K562 (cell line): ENCODE measurements around the gene PRR35. TPM values are rescaled to one million over a fixed set of nuclear protein-coding genes. Genes with fewer than 3 reads are reported as not detected.

Experiments used
- ATAC-seq: fragments of 200-7000 bp; cut with Tn5 transposase; 3 replicates; pipeline ENCODE4 v1.9.1; 2020; ENCODE audit warnings: moderate library complexity
- BruUV-seq: library from RNA; stranded (reverse); fragments of 400-500 nt; replicated peaks from 2 replicates; lab custom pipeline; 2021; lab: Mats Ljungman, UMichigan
- CTCF ChIA-PET: fragments of 300-600 bp; formaldehyde crosslinking; extraction: SDS; loops from one replicate; lab custom pipeline; 2021; ENCODE audit warnings: low intra/inter-chr PET ratio; lab: Yijun Ruan, JAX
- POLR2A ChIA-PET: fragments of 300-600, 350-650 bp; sonication (Branson Sonifier 250); formaldehyde crosslinking; extraction: SDS; loops from one replicate; lab custom pipeline; 2021; ENCODE audit warnings: antibody characterized with exemption, inconsistent platforms; lab: Yijun Ruan, JAX
- DNase-seq, 4 experiments: peaks; one replicate each; pipeline versions ENCODE4 v3.0.0 to v3.0.0-alpha.2; 2011 to 2018; ENCODE audit warnings: low spot score in 3 of 4, mixed read lengths in 3 of 4; ENCODE audit errors: extremely low read depth in 1 of 4
- FAIRE-seq: peaks from 2 replicates; lab custom pipeline; 2011; peaks lifted over from hg19 to GRCh38; lab: Jason Lieb, UNC
- H2AFZ ChIP-seq: 2 replicates; pipeline ENCODE4 v1.6.0; 2011; ENCODE audit warnings: low read depth, low read length, control low read depth, inconsistent platforms
- H3K27ac ChIP-seq: fragments of 200-600 bp; 3 replicates; pipeline ENCODE4 v1.8.0; 2011; ENCODE audit warnings: low read depth, mild to moderate bottlenecking, control low read depth, inconsistent platforms, low read length, moderate library complexity, mixed read lengths; ENCODE audit errors: extremely low read depth
- H3K27me3 ChIP-seq, 2 experiments: fragments of 300-600 bp in 1 of 2; 2 replicates in 1 of 2; 3 replicates in 1 of 2; pipeline versions ENCODE4 v1.6.0 to v1.8.0; 2011; ENCODE audit warnings: inconsistent platforms in 2 of 2, low read length in 2 of 2, mild to moderate bottlenecking in 1 of 2, mixed read lengths in 1 of 2, moderate library complexity in 1 of 2; ENCODE audit not compliant: control insufficient read depth in 2 of 2, insufficient read depth in 2 of 2
- H3K36me3 ChIP-seq: fragments of 300-600 bp; 3 replicates; pipeline ENCODE4 v1.8.0; 2011; ENCODE audit warnings: mild to moderate bottlenecking, low read length, inconsistent platforms; ENCODE audit not compliant: control insufficient read depth, insufficient read depth
- H3K4me1 ChIP-seq, 2 experiments: fragments of 200-600 bp in 1 of 2; replicated peaks in 1 of 2; 2 replicates in 1 of 2; 3 replicates in 1 of 2; pipeline versions ENCODE4 v1.5.1 to v1.8.0; 2011; ENCODE audit warnings: inconsistent platforms in 2 of 2, low read length in 2 of 2, mild to moderate bottlenecking in 1 of 2, mixed read lengths in 1 of 2, moderate library complexity in 1 of 2; ENCODE audit not compliant: control insufficient read depth in 2 of 2, insufficient read depth in 2 of 2
- H3K4me2 ChIP-seq: 2 replicates; pipeline ENCODE4 v1.6.1; 2011; ENCODE audit warnings: low read length, control low read depth, inconsistent platforms, mixed read lengths; ENCODE audit not compliant: insufficient read depth
- H3K4me3 ChIP-seq: fragments of 200-600 bp; sonication (generic), shearing (Covaris generic); 2 replicates; pipeline ENCODE4 v1.5.1; 2016; ENCODE audit warnings: control low read depth, inconsistent platforms
- H3K79me2 ChIP-seq: fragments of 200-600 bp; 3 replicates; pipeline ENCODE4 v1.8.0; 2011; ENCODE audit warnings: low read length, inconsistent platforms; ENCODE audit not compliant: control insufficient read depth, insufficient read depth
- H3K9ac ChIP-seq, 2 experiments: 2 replicates each; pipeline versions ENCODE4 v1.6.0 to v1.6.1; 2011; ENCODE audit warnings: low read depth in 2 of 2, low read length in 2 of 2, control low read depth in 1 of 2, inconsistent platforms in 1 of 2, mild to moderate bottlenecking in 1 of 2, mixed read lengths in 1 of 2; ENCODE audit not compliant: insufficient read depth in 1 of 2
- H3K9me1 ChIP-seq: one replicate; pipeline ENCODE4 v1.6.0; 2011; ENCODE audit warnings: inconsistent platforms, mild to moderate bottlenecking, low read length, moderate library complexity; ENCODE audit not compliant: control insufficient read depth, insufficient read depth
- H3K9me3 ChIP-seq: replicated peaks from 2 replicates; pipeline ENCODE4 v1.5.1; 2011; ENCODE audit warnings: low read depth, low read length, inconsistent platforms; ENCODE audit not compliant: control insufficient read depth, insufficient read depth
- H4K20me1 ChIP-seq: replicated peaks from 2 replicates; pipeline ENCODE4 v1.6.1; 2011; ENCODE audit warnings: low read length, inconsistent platforms, mixed read lengths; ENCODE audit not compliant: control insufficient read depth, insufficient read depth
- DLX4 ChIP-seq: fragments of 250-450 bp; sonication (Bioruptor Pico); IDR thresholded peaks from 2 replicates; pipeline ENCODE4 v1.6.1; 2021; ENCODE audit warnings: mild to moderate bottlenecking
- EHMT2 ChIP-seq: fragments of 450-650 bp; IDR thresholded peaks from 2 replicates; pipeline ENCODE4 v1.6.1; 2018; ENCODE audit warnings: antibody characterized with exemption
- FOXP1 ChIP-seq: sonication (generic); formaldehyde crosslinking; IDR thresholded peaks from 2 replicates; pipeline ENCODE4 v1.8.0; 2022; ENCODE audit warnings: mild to moderate bottlenecking, missing genetic modification reagents
- MCM3 ChIP-seq: fragments of 450-650 bp; IDR thresholded peaks from 2 replicates; pipeline ENCODE4 v1.6.1; 2016
- SP1 ChIP-seq: sonication (generic); formaldehyde crosslinking; IDR thresholded peaks from 2 replicates; pipeline ENCODE4 v1.8.1; 2022; ENCODE audit warnings: mild to moderate bottlenecking, missing genetic modification reagents
- TRIM24 ChIP-seq, 2 experiments: fragments of 450-650 bp; IDR thresholded peaks; 2 replicates each; pipeline ENCODE4 v1.6.1; 2016
- ZKSCAN8 ChIP-seq: fragments of 200-800 bp; sonication (Bioruptor generic); IDR thresholded peaks from 2 replicates; pipeline ENCODE4 v1.6.1; 2016; ENCODE audit warnings: missing genetic modification characterization, missing compliant biosample characterization
- ZNF274 ChIP-seq: IDR thresholded peaks from 2 replicates; pipeline ENCODE4 v1.6.1; 2011; ENCODE audit warnings: low read depth, mild to moderate bottlenecking, low read length, moderate library complexity, borderline replicate concordance
- ZNF75A ChIP-seq: fragments of 450-650 bp; formaldehyde crosslinking; IDR thresholded peaks from 2 replicates; pipeline ENCODE4 v1.4.0; 2020; ENCODE audit warnings: mild to moderate bottlenecking
- ZNF76 ChIP-seq: fragments of 250-450 bp; sonication (Bioruptor Pico); IDR thresholded peaks from 2 replicates; pipeline ENCODE4 v1.4.0; 2020; ENCODE audit warnings: mild to moderate bottlenecking, moderate library complexity, borderline replicate concordance
- WGBS: fragments of 100-300 bp; shearing (Covaris generic); methylation state at CpG from one replicate; pipeline ENCODE4 v1.1.6; 2016; ENCODE audit warnings: low coverage, mixed read lengths; ENCODE audit not compliant: insufficient coverage; ENCODE audit errors: missing lambda C conversion rate; 5-methylcytosine and 5-hydroxymethylcytosine counted together
- in situ Hi-C: fragments of 300-500 bp; cut with MboI; formaldehyde crosslinking; loops from 4 replicates; pipeline ENCODE4 v1.15.0; 2018; ENCODE audit warnings: inconsistent platforms, mixed read lengths
- intact Hi-C: fragments of 100-400 bp; cut with micrococcal nuclease; formaldehyde crosslinking; loops from 2 replicates; pipeline ENCODE4 v1.14.2; 2022
- polyA plus RNA-seq, 8 experiments: library from polyadenylated mRNA; depleted of rRNA in 4 of 8; stranded (reverse) in 5 of 8; unstranded in 3 of 8; fragments of >200 nt; fragmentation: Nextera tagmentation in 2 of 8; fragmentation: Illumina TruSeq in 1 of 8; extraction: Ambion mirVana in 2 of 8; extraction: Trizol in 1 of 8; gene quantifications; 2 replicates each; pipeline versions ENCODE4 v1.2.1 to v1.2.3, GENCODE V29; 2011 to 2014; ENCODE audit warnings: inconsistent platforms in 1 of 8, missing spikeins in 1 of 8
- total RNA-seq, 7 experiments: library from RNA; depleted of rRNA in 6 of 7; stranded (reverse); fragments of >200 nt in 6 of 7; fragmentation: Illumina TruSeq in 2 of 7; extraction: Trizol in 2 of 7; gene quantifications; 2 replicates each; pipeline versions ENCODE4 v1.2.1 to v1.2.3, GENCODE V29; 2011 to 2021; ENCODE audit warnings: low replicate concordance in 1 of 7
- TF ChIP-seq, protein P1 (sequence below): fragments of 250-450 bp; sonication (Bioruptor Pico); IDR thresholded peaks from 2 replicates; pipeline ENCODE4 v1.4.0; 2020; ENCODE audit warnings: mild to moderate bottlenecking, moderate library complexity, borderline replicate concordance

The PRR35 gene
- total and polyA plus RNA-seq, 9 of the 15 experiments (the other 6 are each of a cell fraction or from before 2014, with no cell fraction given), result 0.17 to 0.45 (median 0.21) TPM; not detected in 5

DNA sequence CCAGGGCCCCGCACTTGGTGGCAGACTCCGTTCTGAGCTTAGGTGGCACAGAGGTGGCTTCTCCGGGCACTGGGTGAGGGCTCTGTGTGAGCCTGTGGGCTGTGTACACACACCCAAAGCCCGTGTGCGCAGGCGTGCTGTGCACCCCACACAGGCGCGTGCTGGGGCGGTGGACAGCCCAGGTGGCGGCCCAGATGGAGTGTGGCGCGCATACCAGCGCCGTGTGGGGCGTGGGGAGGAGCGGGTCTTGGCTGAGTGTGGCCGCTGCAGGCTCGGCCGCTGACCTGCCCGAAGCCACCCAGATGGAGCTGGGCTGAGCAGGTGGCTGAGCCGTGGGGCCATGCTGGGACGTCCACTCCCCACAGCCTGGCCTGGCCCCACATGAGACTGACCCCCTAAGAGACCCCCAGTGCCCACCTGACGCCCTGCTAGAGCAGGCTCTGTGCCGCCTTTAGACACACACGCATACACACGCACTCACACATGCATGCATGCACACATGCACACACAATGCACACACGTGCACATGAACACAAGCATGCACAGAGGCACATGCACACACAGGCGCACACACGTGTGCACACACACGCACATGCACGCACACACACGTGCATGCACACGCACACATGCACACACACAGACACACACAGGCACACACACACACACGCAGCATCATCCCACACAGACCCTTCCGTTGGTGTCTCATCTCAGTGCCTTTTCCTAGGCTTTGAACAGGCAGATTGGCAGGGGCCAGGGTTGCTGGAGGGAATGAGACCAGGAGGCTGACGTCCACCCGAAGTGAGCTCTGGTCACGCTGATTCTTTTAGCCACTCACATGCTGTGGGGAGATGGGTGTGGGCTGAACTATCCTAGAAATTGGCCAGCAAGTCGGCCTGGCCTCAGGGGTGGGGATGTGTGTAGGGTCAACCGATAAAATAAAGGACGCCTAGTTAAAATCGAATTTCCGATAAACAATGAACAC lies 2.1 kb downstream of the PRR35 start (continued):
- no peak for TF ChIP-seq SP1 (CRISPR knock-in tag)
- TF ChIP-seq DLX4 (CRISPR knock-in tag), result no peak
- no peak for TF ChIP-seq ZKSCAN8
- TF ChIP-seq MCM3, result no peak
- no peak for TF ChIP-seq ZNF76 (CRISPR knock-in tag)
- TF ChIP-seq TRIM24 (IDR thresholded peaks at IDR 0.05), result no peak
- 0 out of 2 replicates have a peak, but pooled peaks have one; percentile 27 for TF ChIP-seq FOXP1 (CRISPR knock-in tag)
- no peak for TF ChIP-seq EHMT2
- no peak for TF ChIP-seq ZNF274

DNA sequence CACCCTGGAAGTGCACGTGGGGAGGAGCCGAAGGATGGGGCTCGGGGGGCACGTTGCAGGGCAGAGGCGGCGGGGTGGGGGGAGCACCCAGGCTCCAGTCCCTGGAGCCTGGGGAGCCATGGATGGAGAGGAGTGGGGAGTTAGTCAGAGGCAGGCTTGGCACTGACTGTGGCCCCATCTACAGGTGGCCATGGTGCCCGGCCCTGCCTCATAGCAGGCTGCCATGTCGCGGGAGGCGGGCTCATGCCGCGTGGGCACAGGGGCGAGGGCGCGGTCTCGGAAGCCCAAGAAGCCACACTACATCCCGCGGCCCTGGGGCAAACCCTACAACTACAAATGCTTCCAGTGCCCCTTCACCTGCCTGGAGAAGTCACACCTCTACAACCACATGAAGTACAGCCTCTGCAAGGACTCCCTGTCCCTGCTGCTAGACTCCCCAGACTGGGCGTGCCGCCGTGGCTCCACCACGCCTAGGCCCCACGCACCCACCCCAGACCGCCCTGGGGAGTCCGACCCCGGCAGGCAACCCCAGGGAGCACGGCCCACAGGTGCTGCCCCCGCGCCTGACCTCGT lies 3.0 kb downstream of the PRR35 start:
- Histone ChIP-seq H3K9ac (0 out of 4 replicates have a peak overlapping the region, but pooled peaks of 1 of the 2 experiments have one; percentile 52), H3K9me3 (no peaks in the 10 kb centered on the region), H3K27ac (no peak overlapping the region), H4K20me1 (no peaks in the 10 kb centered on the region), H3K9me1 (no peaks in the 10 kb centered on the region), H3K27me3 (peaks cover 3 to 17% of the 10 kb centered on the region in 2 experiments; a peak in 4 of 5 replicates), H3K36me3 (no peaks in the 10 kb centered on the region), H3K4me2 (no peak overlapping the region), H3K4me3 (no peak overlapping the region), H3K4me1 (peaks cover 29 to 96% of the 10 kb centered on the region in 2 experiments), H3K79me2 (peaks cover 10% of the 10 kb centered on the region; the same call in 2 of the 3 replicates), H2AFZ (no peak overlapping the region)
- FAIRE-seq, result no peak
- TF ChIP-seq ZNF75A (CRISPR knock-in tag), result no peak
- TF ChIP-seq, protein P1, sequence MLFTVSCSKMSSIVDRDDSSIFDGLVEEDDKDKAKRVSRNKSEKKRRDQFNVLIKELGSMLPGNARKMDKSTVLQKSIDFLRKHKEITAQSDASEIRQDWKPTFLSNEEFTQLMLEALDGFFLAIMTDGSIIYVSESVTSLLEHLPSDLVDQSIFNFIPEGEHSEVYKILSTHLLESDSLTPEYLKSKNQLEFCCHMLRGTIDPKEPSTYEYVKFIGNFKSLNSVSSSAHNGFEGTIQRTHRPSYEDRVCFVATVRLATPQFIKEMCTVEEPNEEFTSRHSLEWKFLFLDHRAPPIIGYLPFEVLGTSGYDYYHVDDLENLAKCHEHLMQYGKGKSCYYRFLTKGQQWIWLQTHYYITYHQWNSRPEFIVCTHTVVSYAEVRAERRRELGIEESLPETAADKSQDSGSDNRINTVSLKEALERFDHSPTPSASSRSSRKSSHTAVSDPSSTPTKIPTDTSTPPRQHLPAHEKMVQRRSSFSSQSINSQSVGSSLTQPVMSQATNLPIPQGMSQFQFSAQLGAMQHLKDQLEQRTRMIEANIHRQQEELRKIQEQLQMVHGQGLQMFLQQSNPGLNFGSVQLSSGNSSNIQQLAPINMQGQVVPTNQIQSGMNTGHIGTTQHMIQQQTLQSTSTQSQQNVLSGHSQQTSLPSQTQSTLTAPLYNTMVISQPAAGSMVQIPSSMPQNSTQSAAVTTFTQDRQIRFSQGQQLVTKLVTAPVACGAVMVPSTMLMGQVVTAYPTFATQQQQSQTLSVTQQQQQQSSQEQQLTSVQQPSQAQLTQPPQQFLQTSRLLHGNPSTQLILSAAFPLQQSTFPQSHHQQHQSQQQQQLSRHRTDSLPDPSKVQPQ (CRISPR knock-in tag), result no peak
- no peak for ATAC-seq
- ChIA-PET CTCF (no interaction called here), POLR2A (interaction anchor here (0.6 kb wide), 1 partner anchor 119 kb away, joined by 3 read pairs; no protein-coding TSS in a partner anchor)
- no peak for DNase-seq
- in situ Hi-C loops, result no loop called here
- 63% methylated on average over 21 of the region's 30 CpGs for WGBS
- no TSS peak for BruUV-seq
- intact Hi-C loops, result no loop called here
